Parathyroid adenoma (tissue), 2 donors: ENCODE data around the gene ARHGAP15.

Experiments used
- H2AFZ ChIP-seq: fragments of 300-600 bp; sonication (generic); one replicate; pipeline ENCODE4 v1.7.0; 2017; ENCODE audit warnings: antibody characterized with exemption, mild to moderate bottlenecking
- H3K27ac ChIP-seq: fragments of 300-600 bp; sonication (generic); one replicate; pipeline ENCODE4 v1.7.0; 2017
- H3K27me3 ChIP-seq: fragments of 300-600 bp; sonication (generic); one replicate; pipeline ENCODE4 v1.7.0; 2017; ENCODE audit warnings: low read length; ENCODE audit not compliant: control insufficient read depth, insufficient read depth
- H3K36me3 ChIP-seq: fragments of 300-600 bp; sonication (generic); one replicate; pipeline ENCODE4 v1.7.0; 2017; ENCODE audit warnings: low read length; ENCODE audit not compliant: control insufficient read depth, insufficient read depth
- H3K4me1 ChIP-seq: fragments of 300-600 bp; sonication (generic); one replicate; pipeline ENCODE4 v1.7.0; 2017; ENCODE audit warnings: control low read depth
- H3K4me2 ChIP-seq: fragments of 300-600 bp; sonication (generic); one replicate; pipeline ENCODE4 v1.7.0; 2017; ENCODE audit warnings: low read length
- H3K4me3 ChIP-seq: fragments of 300-600 bp; sonication (generic); one replicate; pipeline ENCODE4 v1.7.0; 2017; ENCODE audit warnings: low read depth, low read length
- H3K79me2 ChIP-seq: fragments of 300-600 bp; sonication (generic); one replicate; pipeline ENCODE4 v1.7.0; 2017; ENCODE audit warnings: control low read depth
- H3K9ac ChIP-seq: fragments of 300-600 bp; sonication (generic); one replicate; pipeline ENCODE4 v1.7.0; 2017; ENCODE audit warnings: mild to moderate bottlenecking
- H3K9me3 ChIP-seq: fragments of 300-600 bp; sonication (generic); one replicate; pipeline ENCODE4 v1.7.0; 2017; ENCODE audit warnings: low read length; ENCODE audit not compliant: control insufficient read depth
- TF ChIP-seq, protein P1 (sequence below): fragments of 300-600 bp; sonication (generic); IDR thresholded peaks from one replicate; pipeline ENCODE4 v1.7.0; 2017; ENCODE audit warnings: antibody characterized with exemption, mild to moderate bottlenecking
- donor health status: primary hyperparathyroidism.

Gene ARHGAP15

DNA sequence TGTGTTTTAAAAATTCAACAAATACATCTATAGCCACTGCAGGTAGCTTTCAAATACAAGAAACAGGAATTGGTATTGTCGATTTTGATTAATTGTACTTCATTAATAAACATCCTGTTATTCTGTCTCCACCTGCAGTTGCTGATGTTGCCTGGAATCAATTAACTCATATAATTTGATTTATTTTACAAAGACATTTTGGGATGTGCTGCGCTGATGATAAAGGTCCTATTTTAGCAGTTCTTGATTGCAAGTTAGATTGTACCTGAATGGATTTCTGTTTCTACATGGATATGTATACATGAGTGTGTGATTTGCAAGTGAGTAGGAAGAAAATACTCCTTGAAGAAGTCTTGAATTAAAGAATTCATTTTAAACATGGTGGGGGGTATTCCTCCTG, 605.3 kb downstream of the ARHGAP15 start:
- no peaks in the 10 kb centered on the region for H3K79me2 ChIP-seq
- TF ChIP-seq, protein P1, sequence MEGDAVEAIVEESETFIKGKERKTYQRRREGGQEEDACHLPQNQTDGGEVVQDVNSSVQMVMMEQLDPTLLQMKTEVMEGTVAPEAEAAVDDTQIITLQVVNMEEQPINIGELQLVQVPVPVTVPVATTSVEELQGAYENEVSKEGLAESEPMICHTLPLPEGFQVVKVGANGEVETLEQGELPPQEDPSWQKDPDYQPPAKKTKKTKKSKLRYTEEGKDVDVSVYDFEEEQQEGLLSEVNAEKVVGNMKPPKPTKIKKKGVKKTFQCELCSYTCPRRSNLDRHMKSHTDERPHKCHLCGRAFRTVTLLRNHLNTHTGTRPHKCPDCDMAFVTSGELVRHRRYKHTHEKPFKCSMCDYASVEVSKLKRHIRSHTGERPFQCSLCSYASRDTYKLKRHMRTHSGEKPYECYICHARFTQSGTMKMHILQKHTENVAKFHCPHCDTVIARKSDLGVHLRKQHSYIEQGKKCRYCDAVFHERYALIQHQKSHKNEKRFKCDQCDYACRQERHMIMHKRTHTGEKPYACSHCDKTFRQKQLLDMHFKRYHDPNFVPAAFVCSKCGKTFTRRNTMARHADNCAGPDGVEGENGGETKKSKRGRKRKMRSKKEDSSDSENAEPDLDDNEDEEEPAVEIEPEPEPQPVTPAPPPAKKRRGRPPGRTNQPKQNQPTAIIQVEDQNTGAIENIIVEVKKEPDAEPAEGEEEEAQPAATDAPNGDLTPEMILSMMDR, result no peak
- no peak overlapping the region for H3K27ac ChIP-seq
- H3K9me3 ChIP-seq, result no peaks in the 10 kb centered on the region
- no peak overlapping the region for H2AFZ ChIP-seq
- no peak overlapping the region for H3K4me3 ChIP-seq
- no peaks in the 10 kb centered on the region for H3K4me1 ChIP-seq
- no peak overlapping the region for H3K9ac ChIP-seq
- H3K36me3 ChIP-seq, result no peaks in the 10 kb centered on the region
- no peak overlapping the region for H3K4me2 ChIP-seq
- no peaks in the 10 kb centered on the region for H3K27me3 ChIP-seq

DNA sequence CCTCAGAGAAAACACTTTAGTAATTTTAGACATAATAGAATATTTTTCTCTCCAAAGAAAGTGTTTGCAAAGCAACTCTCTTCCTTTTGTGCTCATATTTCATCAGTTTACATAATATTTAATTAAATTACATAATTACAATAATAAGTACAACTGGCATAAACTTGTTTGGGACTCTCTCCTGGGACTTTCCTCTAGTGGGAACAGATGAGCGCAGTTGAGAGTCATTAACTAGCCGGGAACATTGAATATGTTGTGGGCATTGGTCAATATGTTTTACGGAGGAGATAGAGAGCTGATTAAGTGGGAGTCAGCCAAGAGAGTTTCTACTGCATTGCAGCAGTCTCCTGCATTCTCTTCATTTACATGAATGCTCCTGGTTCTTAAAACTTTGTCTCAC, 607.7 kb downstream of the ARHGAP15 start:
- Histone ChIP-seq H3K36me3 (no peaks in the 10 kb centered on the region), H3K9ac (no peak overlapping the region), H3K4me3 (no peak overlapping the region), H3K4me2 (no peak overlapping the region), H3K79me2 (no peaks in the 10 kb centered on the region), H3K4me1 (no peaks in the 10 kb centered on the region), H3K9me3 (no peaks in the 10 kb centered on the region), H3K27ac (no peak overlapping the region), H3K27me3 (no peaks in the 10 kb centered on the region), H2AFZ (no peak overlapping the region)
- TF ChIP-seq, protein P1, result no peak

DNA sequence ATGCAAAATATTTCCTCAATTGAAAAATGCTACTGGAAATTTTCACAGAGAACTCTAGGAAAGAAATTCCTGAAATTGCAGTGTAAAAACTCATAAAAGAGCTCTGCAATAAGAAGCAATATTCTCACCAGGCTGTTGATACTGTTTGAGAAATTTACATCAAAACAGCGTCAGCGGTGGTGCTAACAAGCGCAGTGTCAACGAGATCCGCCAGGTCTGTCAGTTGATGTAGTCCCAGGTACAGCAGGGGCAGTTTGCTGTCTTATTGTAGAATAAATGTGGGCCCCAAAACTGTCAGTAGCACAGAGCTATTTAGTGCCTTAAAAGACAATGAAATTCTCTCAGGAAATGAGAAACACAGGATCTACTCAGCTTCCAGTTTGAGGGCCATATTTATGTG, 611.2 kb downstream of the ARHGAP15 start:
- Histone ChIP-seq H3K27me3 (no peaks in the 10 kb centered on the region), H3K9me3 (no peaks in the 10 kb centered on the region), H2AFZ (no peak overlapping the region), H3K4me3 (no peak overlapping the region), H3K79me2 (no peaks in the 10 kb centered on the region), H3K9ac (no peak overlapping the region), H3K27ac (no peak overlapping the region), H3K36me3 (no peaks in the 10 kb centered on the region), H3K4me2 (no peak overlapping the region), H3K4me1 (peaks cover 15% of the 10 kb centered on the region)
- TF ChIP-seq, protein P1, result no peak

DNA sequence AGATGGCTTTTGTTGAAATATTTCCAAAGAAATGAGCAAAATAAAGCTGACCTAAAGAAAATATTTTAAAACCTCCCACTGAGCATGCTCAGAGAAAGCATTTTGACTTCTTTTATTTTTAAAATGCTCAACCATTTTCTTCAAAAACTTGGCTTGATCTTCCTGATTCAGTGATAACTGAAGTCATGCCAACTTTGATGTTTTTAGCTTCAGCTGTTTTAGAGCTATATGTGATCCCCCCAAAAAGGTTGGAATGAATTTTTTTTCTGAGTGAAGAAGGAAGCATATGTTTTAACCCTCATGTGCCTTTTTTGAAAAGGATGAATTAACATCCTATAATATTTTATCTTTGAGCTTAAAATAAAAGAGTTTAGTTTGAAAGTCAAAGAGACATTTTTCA, 612.0 kb downstream of the ARHGAP15 start:
- peaks cover 18% of the 10 kb centered on the region for H3K4me1 ChIP-seq
- H3K4me3 ChIP-seq, result no peak overlapping the region
- H3K27ac ChIP-seq, result no peak overlapping the region
- H3K27me3 ChIP-seq, result no peaks in the 10 kb centered on the region
- TF ChIP-seq, protein P1, result no peak
- H3K36me3 ChIP-seq, result no peaks in the 10 kb centered on the region
- no peaks in the 10 kb centered on the region for H3K79me2 ChIP-seq
- H3K9ac ChIP-seq, result no peak overlapping the region
- H3K9me3 ChIP-seq, result no peaks in the 10 kb centered on the region
- no peak overlapping the region for H3K4me2 ChIP-seq
- peak overlapping the region; percentile 33 for H2AFZ ChIP-seq

DNA sequence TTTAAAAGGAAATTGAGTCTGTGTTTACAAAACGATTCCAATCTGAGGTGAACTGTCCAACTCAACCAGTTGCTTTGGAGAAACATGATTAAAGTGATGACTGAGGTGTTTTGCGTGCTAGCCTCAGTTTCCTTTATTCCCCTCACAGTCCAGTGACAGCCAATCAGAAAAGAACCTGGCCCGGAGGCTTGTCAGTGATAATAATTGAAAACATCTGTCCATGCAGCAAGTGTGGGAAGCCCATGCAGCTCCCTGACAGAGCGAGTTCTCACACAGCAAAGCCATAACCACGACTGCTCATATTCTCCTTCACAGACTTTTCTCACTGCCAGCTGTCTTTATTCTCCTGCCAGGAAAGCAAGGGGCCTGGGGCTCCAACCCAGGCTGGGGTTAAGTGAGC, 613.4 kb downstream of the ARHGAP15 start:
- no peak overlapping the region for H3K4me2 ChIP-seq
- H3K9ac ChIP-seq, result no peak overlapping the region
- H2AFZ ChIP-seq, result peak overlapping the region; percentile 81
- H3K27ac ChIP-seq, result peak overlapping the region; percentile 33
- H3K79me2 ChIP-seq, result no peaks in the 10 kb centered on the region
- peaks cover 18% of the 10 kb centered on the region for H3K4me1 ChIP-seq
- no peaks in the 10 kb centered on the region for H3K36me3 ChIP-seq
- no peaks in the 10 kb centered on the region for H3K27me3 ChIP-seq
- no peak overlapping the region for H3K4me3 ChIP-seq
- H3K9me3 ChIP-seq, result no peaks in the 10 kb centered on the region
- TF ChIP-seq, protein P1, result no peak
